ENCODE results near the gene ONECUT3.
A peak's percentile ranks its signal among the peaks of the same experiment; 100 is the strongest.

Gene ONECUT3

DNA sequence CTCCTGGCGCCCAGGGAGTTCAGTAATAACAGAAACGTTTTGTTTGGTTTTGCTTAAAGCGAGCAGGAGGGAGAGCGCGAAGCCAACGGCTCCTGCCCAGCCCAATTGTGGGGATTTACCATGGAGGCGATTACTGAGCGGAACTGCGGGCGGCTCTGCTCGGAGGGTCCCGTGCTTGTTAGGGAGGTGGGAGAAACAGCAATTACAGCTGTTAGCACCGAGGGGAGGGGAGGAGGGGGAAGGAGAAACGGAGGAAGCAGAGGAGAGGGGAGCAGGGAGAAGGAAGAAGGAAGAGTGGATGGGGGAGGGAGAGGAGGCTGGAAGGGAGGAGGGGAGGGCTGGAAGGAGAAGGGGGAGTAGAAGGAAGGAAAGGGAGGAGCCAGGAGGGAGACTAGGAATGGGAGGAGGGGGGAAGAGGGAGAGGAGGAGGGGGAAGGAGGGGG lies 7.7 kb upstream of the ONECUT3 start:
- no peaks in the 10 kb centered on the region for H3K4me1 ChIP-seq (ENCODE audit: low read length)
- no peak for DNase-seq
- no peak overlapping the region for H2AFZ ChIP-seq (ENCODE audit: low read length)
- H3F3A ChIP-seq (ENCODE audit: insufficient read depth, low read length) = no peaks in the 10 kb centered on the region
- no peaks in the 10 kb centered on the region for H3K79me2 ChIP-seq (ENCODE audit: low read length)
- no peak overlapping the region for H3K4me2 ChIP-seq (ENCODE audit: low read depth, low read length)
- H3K9me3 ChIP-seq (replicated peaks; ENCODE audit: insufficient read depth, low read length) = no peaks in the 10 kb centered on the region
- no peaks in the 10 kb centered on the region for H4K20me1 ChIP-seq (ENCODE audit: insufficient read depth, low read length)
- H3K27ac ChIP-seq (ENCODE audit: low read length) = no peak overlapping the region
- H3K9ac ChIP-seq (ENCODE audit: low read length) = no peak overlapping the region
- H3K9me2 ChIP-seq (replicated peaks; ENCODE audit: insufficient read depth, low read length) = no peaks in the 10 kb centered on the region
- TF ChIP-seq EZH2phosphoT487 (IDR thresholded peaks at IDR 0.05; ENCODE audit: low read length) (no peak), CTCF (IDR thresholded peaks at IDR 0.05; ENCODE audit: low read length) (no peak), EZH2 (optimal IDR thresholded peaks at IDR 0.05; ENCODE audit: low read depth, low read length) (no peak)
- H3K4me3 ChIP-seq (ENCODE audit: low read length) = no peak overlapping the region
- no peaks in the 10 kb centered on the region for H3K36me3 ChIP-seq (replicated peaks; ENCODE audit: insufficient read depth, low read length)
- peaks cover 86% of the 10 kb centered on the region for H3K27me3 ChIP-seq (replicated peaks; ENCODE audit: insufficient read depth, low read length)

DNA sequence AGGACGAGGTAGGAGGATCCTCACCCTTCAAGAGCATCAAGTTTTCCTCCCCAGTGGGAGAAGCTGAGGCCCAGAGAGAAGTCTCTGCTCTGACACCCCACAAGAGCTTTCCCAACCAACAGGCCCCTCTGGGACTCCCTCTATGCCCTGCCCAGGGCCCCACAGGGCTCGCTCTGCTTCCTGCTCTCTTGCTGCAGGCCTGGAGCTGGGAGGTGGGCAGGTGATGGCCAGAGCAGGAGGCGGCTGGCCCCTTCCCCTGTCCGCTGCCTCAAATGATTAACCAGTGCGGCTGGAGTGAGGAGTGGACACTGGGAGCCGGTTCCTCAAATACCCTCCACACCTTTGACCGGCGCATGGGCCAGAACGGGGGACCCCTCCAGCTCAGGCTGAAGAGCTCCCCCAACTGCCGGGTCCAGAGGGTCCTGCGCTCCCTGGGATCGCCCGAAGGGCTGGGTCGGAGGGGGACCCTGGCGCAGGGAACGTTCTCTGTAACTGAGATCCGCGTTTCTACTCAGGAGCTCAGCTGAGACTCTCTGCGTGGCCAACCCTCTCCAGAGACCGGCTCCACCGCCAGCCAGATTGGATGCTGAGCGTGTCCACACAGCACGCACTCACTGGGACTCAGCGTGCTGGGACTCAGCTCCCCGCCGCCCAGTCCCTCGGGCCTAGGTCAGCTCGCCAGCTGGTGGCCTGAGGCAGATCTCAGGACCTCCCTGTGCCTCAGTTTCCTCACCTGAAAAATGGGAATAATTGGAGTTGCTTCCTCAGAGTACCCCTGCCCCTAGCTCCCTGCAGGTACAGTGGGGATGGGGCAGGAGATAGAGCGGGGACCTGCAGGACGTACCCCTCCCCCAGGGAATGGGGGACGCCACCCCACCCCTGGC lies 6.7 kb upstream of the ONECUT3 start:
- H2AFZ ChIP-seq (ENCODE audit: low read length) = no peak overlapping the region
- H3K4me2 ChIP-seq (ENCODE audit: low read depth, low read length) = no peak overlapping the region
- TF ChIP-seq EZH2 (optimal IDR thresholded peaks at IDR 0.05; ENCODE audit: low read depth, low read length) = no peak
- TF ChIP-seq CTCF (IDR thresholded peaks at IDR 0.05; ENCODE audit: low read length) = no peak
- no peak for TF ChIP-seq EZH2phosphoT487 (IDR thresholded peaks at IDR 0.05; ENCODE audit: low read length)
- H3K9me2 ChIP-seq (replicated peaks; ENCODE audit: insufficient read depth, low read length) = no peaks in the 10 kb centered on the region
- DNase-seq = no peak
- no peaks in the 10 kb centered on the region for H3K4me1 ChIP-seq (ENCODE audit: low read length)
- no peaks in the 10 kb centered on the region for H3F3A ChIP-seq (ENCODE audit: insufficient read depth, low read length)
- H3K27ac ChIP-seq (ENCODE audit: low read length) = no peak overlapping the region
- H3K9ac ChIP-seq (ENCODE audit: low read length) = no peak overlapping the region
- no peaks in the 10 kb centered on the region for H3K9me3 ChIP-seq (replicated peaks; ENCODE audit: insufficient read depth, low read length)
- H3K4me3 ChIP-seq (ENCODE audit: low read length) = no peak overlapping the region
- H3K79me2 ChIP-seq (ENCODE audit: low read length) = no peaks in the 10 kb centered on the region
- H3K27me3 ChIP-seq (replicated peaks; ENCODE audit: insufficient read depth, low read length) = peaks cover 91% of the 10 kb centered on the region
- no peaks in the 10 kb centered on the region for H3K36me3 ChIP-seq (replicated peaks; ENCODE audit: insufficient read depth, low read length)
- no peaks in the 10 kb centered on the region for H4K20me1 ChIP-seq (ENCODE audit: insufficient read depth, low read length)

- Histone ChIP-seq H3K4me3 (ENCODE audit: low read length) (no peak overlapping the region), H3K27me3 (replicated peaks; ENCODE audit: insufficient read depth, low read length) (peaks cover 91% of the 10 kb centered on the region), H3K79me2 (ENCODE audit: low read length) (no peaks in the 10 kb centered on the region), H3K36me3 (replicated peaks; ENCODE audit: insufficient read depth, low read length) (no peaks in the 10 kb centered on the region), H3K9me3 (replicated peaks; ENCODE audit: insufficient read depth, low read length) (no peaks in the 10 kb centered on the region), H4K20me1 (ENCODE audit: insufficient read depth, low read length) (no peaks in the 10 kb centered on the region), H3K4me2 (ENCODE audit: low read depth, low read length) (no peak overlapping the region), H2AFZ (ENCODE audit: low read length) (no peak overlapping the region), H3F3A (ENCODE audit: insufficient read depth, low read length) (no peaks in the 10 kb centered on the region), H3K9ac (ENCODE audit: low read length) (no peak overlapping the region), H3K9me2 (replicated peaks; ENCODE audit: insufficient read depth, low read length) (no peaks in the 10 kb centered on the region), H3K4me1 (ENCODE audit: low read length) (no peaks in the 10 kb centered on the region), H3K27ac (ENCODE audit: low read length) (no peak overlapping the region)
- DNase-seq = no peak
- TF ChIP-seq EZH2phosphoT487 (IDR thresholded peaks at IDR 0.05; ENCODE audit: low read length) (no peak), EZH2 (optimal IDR thresholded peaks at IDR 0.05; ENCODE audit: low read depth, low read length) (peak; percentile 41)
Observed at GRCh38 chr19:1747285-1748114, 5.8 kb upstream of the ONECUT3 start.
